A673 (cell line): ENCODE data around the gene BOLA3. TPM values are rescaled to one million over a fixed set of nuclear protein-coding genes. Genes with fewer than 3 reads are reported as not detected.

Experiments
- Bru-seq: library from RNA; stranded (reverse); fragments of 400-500 nt; gene quantifications from one replicate; lab custom pipeline; 2021; lab: Mats Ljungman, UMichigan
- BruChase-seq, 2 experiments: library from RNA; stranded (reverse); fragments of 400-500 nt; gene quantifications; one replicate each; lab custom pipeline; 2021; lab: Mats Ljungman, UMichigan
- BruUV-seq: library from RNA; stranded (reverse); fragments of 400-500 nt; replicated peaks from 2 replicates; lab custom pipeline; 2021; lab: Mats Ljungman, UMichigan
- CTCF ChIA-PET: fragments of 300-600 bp; sonication (Branson Sonifier 250); formaldehyde crosslinking; loops from one replicate; lab custom pipeline; 2022; ENCODE audit warnings: antibody characterized with exemption; lab: Charles Lee
- POLR2A ChIA-PET: fragments of 300-600 bp; sonication (Branson Sonifier 250); formaldehyde crosslinking; loops from one replicate; lab custom pipeline; 2022; ENCODE audit warnings: antibody characterized with exemption; ENCODE audit not compliant: low non-redundant PET; lab: Charles Lee
- DNase-seq: peaks from one replicate; pipeline ENCODE4 v3.0.0-alpha.2; 2015; ENCODE audit warnings: low spot score
- H3K27ac ChIP-seq: fragments of 200-600 bp; sonication (generic); 2 replicates; pipeline ENCODE4 v1.5.1; 2016; ENCODE audit warnings: mixed run types, low read depth, mild to moderate bottlenecking, mixed read lengths, antibody characterized with exemption, low read length; ENCODE audit not compliant: poor library complexity, severe bottlenecking
- H3K27me3 ChIP-seq: fragments of 200-600 bp; sonication (generic); replicated peaks from 2 replicates; pipeline ENCODE4 v1.6.1; 2017; ENCODE audit warnings: mixed run types, low read depth, mild to moderate bottlenecking, mixed read lengths, antibody characterized with exemption, low read length; ENCODE audit not compliant: insufficient read depth, poor library complexity
- H3K36me3 ChIP-seq: fragments of 200-600 bp; sonication (generic); 2 replicates; pipeline ENCODE4 v1.6.1; 2016; ENCODE audit warnings: mixed run types, mild to moderate bottlenecking, mixed read lengths, antibody characterized with exemption, low read length; ENCODE audit not compliant: insufficient read depth, poor library complexity, severe bottlenecking
- H3K4me1 ChIP-seq: fragments of 200-600 bp; sonication (generic); 2 replicates; pipeline ENCODE4 v1.6.1; 2017; ENCODE audit warnings: mixed run types, mild to moderate bottlenecking, mixed read lengths, antibody characterized with exemption, low read length; ENCODE audit not compliant: insufficient read depth, poor library complexity, severe bottlenecking
- H3K4me3 ChIP-seq: fragments of 200-600 bp; sonication (generic); 2 replicates; pipeline ENCODE4 v1.5.1; 2016; ENCODE audit warnings: low read depth, mixed run types, mild to moderate bottlenecking, mixed read lengths, low read length; ENCODE audit not compliant: poor library complexity, severe bottlenecking
- H3K9me3 ChIP-seq: fragments of 200-600 bp; sonication (generic); 2 replicates; pipeline ENCODE4 v1.6.1; 2016; ENCODE audit warnings: mixed run types, low read depth, mild to moderate bottlenecking, mixed read lengths, antibody characterized with exemption, low read length; ENCODE audit not compliant: poor library complexity, severe bottlenecking
- EZH2 ChIP-seq: fragments of 200-600 bp; sonication (generic); IDR thresholded peaks from 2 replicates; pipeline ENCODE4 v1.6.1; 2017; ENCODE audit warnings: borderline replicate concordance, low read depth, mild to moderate bottlenecking, mixed read lengths, antibody characterized with exemption, low read length; ENCODE audit not compliant: poor library complexity, severe bottlenecking
- intact Hi-C: fragments of 100-400 bp; cut with micrococcal nuclease; formaldehyde crosslinking; loops from one replicate; pipeline ENCODE4 v1.10.0; 2022; ENCODE audit not compliant: unreplicated experiment
- long read RNA-seq: library from polyadenylated mRNA; stranded (forward); transcript quantifications from one replicate; pipeline ENCODE4 v2.0.0, GENCODE V29; 2022
- total RNA-seq: library from RNA; stranded (reverse); gene quantifications from 2 replicates; pipeline ENCODE4 v1.2.3, GENCODE V29; 2021
- TF ChIP-seq, protein P1 (sequence below): fragments of 300-800, 200-600 bp; sonication (generic); conservative IDR thresholded peaks from 2 replicates; pipeline ENCODE4 v1.5.1; 2017; ENCODE audit warnings: low read depth, mild to moderate bottlenecking, antibody characterized with exemption, low read length, moderate library complexity, mixed read lengths

Gene BOLA3, protein sequence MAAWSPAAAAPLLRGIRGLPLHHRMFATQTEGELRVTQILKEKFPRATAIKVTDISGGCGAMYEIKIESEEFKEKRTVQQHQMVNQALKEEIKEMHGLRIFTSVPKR
- 55.9 and 71.9 TPM in 2 replicates for total RNA-seq
- Bru-seq, nascent RNA = percentile 61 among the genes with signal in this experiment
- percentile 47 among the genes with signal in this experiment for BruChase-seq, experiment 1, labeled RNA remaining after a 2-hour chase
- BruChase-seq, experiment 2, labeled RNA remaining after a 6-hour chase = percentile 57 among the genes with signal in this experiment
- long read RNA-seq, transcript BOLA3-201 (3 exons, 444 nt) = minor isoform, 27 of 101 reads
- long read RNA-seq, transcript BOLA3-202 (4 exons, 639 nt) = major isoform, 74 of 101 reads
- long read RNA-seq, partial matches to known transcripts = 0 of 101 reads
- long read RNA-seq, other reads (novel, unspliced or antisense) = 0 of 101 reads

DNA sequence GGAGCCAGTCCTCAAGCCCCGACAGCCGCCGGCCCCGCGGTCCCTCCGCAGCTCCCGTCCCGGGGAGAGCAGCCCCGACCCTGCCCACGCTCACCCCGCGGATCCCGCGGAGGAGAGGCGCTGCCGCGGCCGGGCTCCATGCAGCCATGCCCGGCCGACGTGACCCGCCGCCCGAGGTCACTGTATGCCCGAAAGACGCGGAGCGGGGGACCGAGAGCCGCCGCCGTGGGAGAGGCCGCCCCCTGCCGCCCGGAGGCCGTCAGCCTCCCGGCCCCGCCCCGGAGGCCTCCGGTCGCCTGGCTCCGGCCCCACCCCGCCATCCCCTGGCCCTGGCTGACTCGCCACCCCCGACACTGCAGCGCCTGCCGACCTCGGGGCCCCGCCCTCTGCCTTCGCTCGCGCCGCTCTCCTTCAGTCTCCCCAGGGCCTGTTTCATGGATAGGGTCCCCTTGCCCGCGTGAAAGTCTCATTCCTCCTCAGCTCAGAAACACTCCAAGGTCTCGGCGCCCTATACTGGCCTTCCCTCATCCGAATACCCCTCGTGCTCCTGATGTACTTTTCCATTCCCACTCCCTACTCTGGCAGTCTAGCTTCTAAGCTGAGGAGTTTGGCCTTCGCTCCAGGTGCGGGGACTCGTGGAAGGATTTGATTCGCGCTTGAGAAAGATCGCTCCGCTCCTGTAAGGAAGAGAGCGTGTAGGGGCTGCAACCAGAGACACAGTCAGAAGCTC lies at the start of gene BOLA3:
TSS of gene BOLA3 (minus strand) at position 186 of the 730 bp plus-strand sequence. CDS start at position 148, 38 bp downstream.
- Histone ChIP-seq H3K27ac (peak within 1 kb of the TSS; percentile 83), H3K27me3 (no peaks in the 10 kb centered on the region), H3K4me3 (peak within 1 kb of the TSS; percentile 97), H3K4me1 (peaks cover 11% of the 10 kb centered on the region), H3K36me3 (peaks cover 12% of the 10 kb centered on the region), H3K9me3 (no peaks in the 10 kb centered on the region)
- BruUV-seq = no TSS peak
- intact Hi-C loops = no loop called here
- ChIA-PET CTCF (interaction anchor here (0.6 kb wide), 1 partner anchor 326 kb away, joined by 3 read pairs; no protein-coding TSS in a partner anchor), POLR2A (no interaction called here)
- TF ChIP-seq, protein P1, sequence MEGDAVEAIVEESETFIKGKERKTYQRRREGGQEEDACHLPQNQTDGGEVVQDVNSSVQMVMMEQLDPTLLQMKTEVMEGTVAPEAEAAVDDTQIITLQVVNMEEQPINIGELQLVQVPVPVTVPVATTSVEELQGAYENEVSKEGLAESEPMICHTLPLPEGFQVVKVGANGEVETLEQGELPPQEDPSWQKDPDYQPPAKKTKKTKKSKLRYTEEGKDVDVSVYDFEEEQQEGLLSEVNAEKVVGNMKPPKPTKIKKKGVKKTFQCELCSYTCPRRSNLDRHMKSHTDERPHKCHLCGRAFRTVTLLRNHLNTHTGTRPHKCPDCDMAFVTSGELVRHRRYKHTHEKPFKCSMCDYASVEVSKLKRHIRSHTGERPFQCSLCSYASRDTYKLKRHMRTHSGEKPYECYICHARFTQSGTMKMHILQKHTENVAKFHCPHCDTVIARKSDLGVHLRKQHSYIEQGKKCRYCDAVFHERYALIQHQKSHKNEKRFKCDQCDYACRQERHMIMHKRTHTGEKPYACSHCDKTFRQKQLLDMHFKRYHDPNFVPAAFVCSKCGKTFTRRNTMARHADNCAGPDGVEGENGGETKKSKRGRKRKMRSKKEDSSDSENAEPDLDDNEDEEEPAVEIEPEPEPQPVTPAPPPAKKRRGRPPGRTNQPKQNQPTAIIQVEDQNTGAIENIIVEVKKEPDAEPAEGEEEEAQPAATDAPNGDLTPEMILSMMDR = peak; percentile 57
- TF ChIP-seq EZH2 = no peak
- DNase-seq = peak; percentile 75

- intact Hi-C loops = no loop called here
- no peaks in the 10 kb centered on the region for H3K9me3 ChIP-seq
- ChIA-PET CTCF (interaction anchor here (0.6 kb wide), 1 partner anchor 18 kb away, joined by 5 read pairs; the partner anchor contains the start of gene MOB1A), POLR2A (no interaction called here)
- H3K27me3 ChIP-seq = no peaks in the 10 kb centered on the region
- H3K36me3 ChIP-seq = peaks cover 16% of the 10 kb centered on the region
- no peak for TF ChIP-seq EZH2
- TF ChIP-seq, protein P1 = no peak
- no peak for DNase-seq
- peaks cover 17% of the 10 kb centered on the region for H3K4me1 ChIP-seq
- no TSS peak for BruUV-seq
- no peak overlapping the region for H3K27ac ChIP-seq
- no peak overlapping the region for H3K4me3 ChIP-seq
These were observed 49.3 kb upstream of the BOLA3 start for GRCh38 chr2:74197049-74197448.

DNA sequence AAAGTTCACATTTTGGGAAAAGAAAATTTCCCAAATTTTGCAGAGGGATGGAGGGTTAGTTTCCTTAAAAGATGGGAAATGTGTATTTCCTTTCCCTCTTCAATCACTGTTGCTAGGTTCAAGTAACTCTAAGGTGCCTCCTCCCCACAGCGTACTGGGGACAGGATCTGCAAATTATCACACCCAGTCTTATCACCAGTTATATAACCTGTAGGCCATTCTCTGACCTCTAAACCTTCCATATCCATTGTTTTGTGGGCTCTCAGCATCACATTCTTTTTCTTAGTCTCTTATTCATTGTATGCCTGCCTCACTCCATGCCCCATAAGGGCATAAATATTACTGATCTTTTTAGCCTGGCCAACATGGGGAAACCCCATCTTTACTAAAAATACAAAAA lies 47.1 kb upstream of the BOLA3 start:
- CTCF ChIA-PET = no interaction called here
- H3K4me3 ChIP-seq = no peak overlapping the region
- no peak for DNase-seq
- no peaks in the 10 kb centered on the region for H3K27me3 ChIP-seq
- no peaks in the 10 kb centered on the region for H3K4me1 ChIP-seq
- no TSS peak for BruUV-seq
- intact Hi-C loops = no loop called here
- peaks cover 5% of the 10 kb centered on the region for H3K36me3 ChIP-seq
- TF ChIP-seq, protein P1 = no peak
- no peak for TF ChIP-seq EZH2
- H3K27ac ChIP-seq = no peak overlapping the region
- H3K9me3 ChIP-seq = no peaks in the 10 kb centered on the region
- POLR2A ChIA-PET = no interaction called here
